Activated CD8-positive, alpha-beta memory T cell treated with anti-CD3 and anti-CD28 coated beads for 1 hour (primary cell): ENCODE measurements around the gene CDNF.

Experiments
- DNase-seq, 2 donors: peaks; one replicate each; pipeline ENCODE4 v3.0.0-alpha.2; 2020; ENCODE audit warnings: low read depth in 1 of 2; ENCODE audit errors: extremely low read depth in 1 of 2

CDNF gene

GRCh38 chr10:14801723-14802122, 36.1 kb downstream of the CDNF start:
- DNase-seq, result no peak

GRCh38 chr10:14800397-14800796, 37.4 kb downstream of the CDNF start:
- no peak for DNase-seq

GRCh38 chr10:14798636-14799035, 39.2 kb downstream of the CDNF start:
- DNase-seq, result no peak

- no peak for DNase-seq
Measured at GRCh38 chr10:14787938-14788337, 49.9 kb downstream of the CDNF start.

GRCh38 chr10:14784459-14785055, 53.3 kb downstream of the CDNF start:
- DNase-seq, result no peak

GRCh38 chr10:14782691-14783363, 55.0 kb downstream of the CDNF start:
- DNase-seq, result no peak

- DNase-seq, result no peak
Measured at GRCh38 chr10:14781763-14782162, 56.1 kb downstream of the CDNF start.

GRCh38 chr10:14779001-14779651, 58.7 kb downstream of the CDNF start:
- DNase-seq, result no peak

- DNase-seq, result no peak
Measured at GRCh38 chr10:14776546-14776945, 61.3 kb downstream of the CDNF start.

- DNase-seq, result no peak
Measured at GRCh38 chr10:14775656-14776055, 62.2 kb downstream of the CDNF start.

- DNase-seq, result no peak
Measured at GRCh38 chr10:14774797-14775196, 63.0 kb downstream of the CDNF start, which contains the start of gene FAM107B. Gene FAM107B (minus strand): TSS chr10:14774897. CDS start chr10:14774663, 234 bp downstream.

GRCh38 chr10:14774214-14774580, 63.6 kb downstream of the CDNF start:
- DNase-seq, result no peak

- DNase-seq, result no peak
Measured at GRCh38 chr10:14773551-14774213, 64.2 kb downstream of the CDNF start.

- no peak for DNase-seq
Measured at GRCh38 chr10:14772399-14772798, 65.4 kb downstream of the CDNF start.

- DNase-seq, result no peak
Measured at GRCh38 chr10:14770927-14771326, 66.9 kb downstream of the CDNF start.
